ENCODE measurements around the gene TBRG4.

Gene TBRG4

GRCh38 chr7:45088146-45088701 is 23.3 kb downstream of the TBRG4 start:
- no peak for DNase-seq

- no peak for DNase-seq
These were observed 24.0 kb downstream of the TBRG4 start for GRCh38 chr7:45087301-45088145.

GRCh38 chr7:45086331-45087065 is 25.0 kb downstream of the TBRG4 start:
- DNase-seq, result no peak

GRCh38 chr7:45085619-45086200 is 25.8 kb downstream of the TBRG4 start:
- DNase-seq, result no peak

- DNase-seq, result no peak
These were observed 26.4 kb downstream of the TBRG4 start for GRCh38 chr7:45084901-45085618.

- no peak for DNase-seq
These were observed 27.2 kb downstream of the TBRG4 start for GRCh38 chr7:45084336-45084735.

- no peak for DNase-seq
These were observed 28.6 kb downstream of the TBRG4 start for GRCh38 chr7:45082831-45083331.

GRCh38 chr7:45082031-45082830 is 29.3 kb downstream of the TBRG4 start:
- no peak for DNase-seq

GRCh38 chr7:45081670-45081974 is 29.9 kb downstream of the TBRG4 start:
- no peak for DNase-seq

- no peak for DNase-seq
These were observed 30.4 kb downstream of the TBRG4 start for GRCh38 chr7:45080958-45081669.

GRCh38 chr7:45080265-45080957 is 31.1 kb downstream of the TBRG4 start:
- no peak for DNase-seq

- DNase-seq, result no peak
These were observed 33.3 kb downstream of the TBRG4 start for GRCh38 chr7:45078125-45078681.

GRCh38 chr7:45077579-45077978 is 33.9 kb downstream of the TBRG4 start:
- no peak for DNase-seq

- DNase-seq, result no peak
These were observed 34.6 kb downstream of the TBRG4 start for GRCh38 chr7:45076946-45077345.

- DNase-seq, result no peak
These were observed 35.4 kb downstream of the TBRG4 start for GRCh38 chr7:45075871-45076796.

GRCh38 chr7:45075355-45075644 is 36.2 kb downstream of the TBRG4 start:
- no peak for DNase-seq

GRCh38 chr7:45074528-45075354 is 36.8 kb downstream of the TBRG4 start:
- no peak for DNase-seq

- peak; percentile 78 for DNase-seq
These were observed 37.5 kb downstream of the TBRG4 start for GRCh38 chr7:45073786-45074527.

Data from NCI-H1694 treated with DMSO at 0.1 percent for 48 hours (cell line).